ENCODE measurements around the gene POM121C.
A peak's percentile ranks its signal among the peaks of the same experiment; 100 is the strongest.
"Not testable (repeated sequence)": the region's sequence is repeated elsewhere in the genome, so short reads cannot be mapped to it uniquely, and the experiment has no call there.

The POM121C gene

GRCh38 chr7:75485979-75486643 is at the start of gene POM121C:
TSS of gene POM121C (minus strand) at chr7:75486299. CDS start at chr7:75441496, 44,803 bp downstream.
- peak; percentile 80 to 84 for DNase-seq (ENCODE audit: low read depth in 2 of 2)

DNA sequence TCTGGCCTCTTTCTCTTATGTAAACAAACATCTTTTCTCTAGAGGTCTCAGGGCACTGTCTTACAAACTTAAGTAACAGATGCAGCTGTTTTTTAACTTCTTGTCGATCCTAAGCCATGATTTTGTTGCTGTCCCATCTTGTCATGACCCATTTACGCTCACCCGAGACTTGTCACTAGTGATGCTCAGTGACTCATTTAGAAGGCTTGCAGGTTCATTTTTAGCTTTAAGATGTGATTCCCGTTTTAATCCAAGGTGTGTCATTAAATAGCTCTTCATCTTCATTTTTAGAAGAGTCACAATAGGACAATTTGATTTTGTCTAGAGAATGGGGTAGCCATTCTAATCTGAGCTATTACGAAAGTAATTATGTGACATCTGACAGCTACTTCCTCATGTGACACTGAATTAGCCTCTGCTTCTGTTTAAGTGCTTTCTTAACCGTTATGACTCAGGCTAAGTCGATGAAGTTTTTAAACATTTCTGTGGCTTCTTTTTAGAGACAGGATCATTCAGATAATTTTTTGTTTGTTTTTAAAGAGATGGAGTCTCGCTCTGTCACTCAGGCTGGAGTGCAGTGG is 48.7 kb upstream of the POM121C start:
- DNase-seq (ENCODE audit: low read depth in 2 of 2), result no peak

DNA sequence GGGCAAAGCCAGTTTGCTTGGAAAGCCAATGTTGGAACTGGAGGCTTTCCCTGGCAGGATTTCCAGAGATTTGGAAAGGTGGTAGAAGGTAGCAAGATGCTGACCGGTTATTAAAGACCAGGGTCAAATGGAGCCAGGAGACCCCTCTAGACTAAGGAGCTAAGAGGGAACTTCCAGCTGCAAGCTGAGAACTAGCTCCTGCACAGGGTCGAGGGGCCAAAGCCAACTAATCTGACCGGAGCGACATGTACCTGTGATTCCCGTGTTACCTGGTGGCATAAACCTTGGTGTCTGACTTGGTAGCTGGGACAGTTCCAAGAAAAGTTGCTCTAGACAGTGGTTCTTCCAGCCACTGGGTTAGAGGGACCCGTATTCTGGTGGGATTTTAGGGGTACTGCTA is 47.8 kb upstream of the POM121C start:
- DNase-seq (ENCODE audit: low read depth in 2 of 2), result no peak

DNA sequence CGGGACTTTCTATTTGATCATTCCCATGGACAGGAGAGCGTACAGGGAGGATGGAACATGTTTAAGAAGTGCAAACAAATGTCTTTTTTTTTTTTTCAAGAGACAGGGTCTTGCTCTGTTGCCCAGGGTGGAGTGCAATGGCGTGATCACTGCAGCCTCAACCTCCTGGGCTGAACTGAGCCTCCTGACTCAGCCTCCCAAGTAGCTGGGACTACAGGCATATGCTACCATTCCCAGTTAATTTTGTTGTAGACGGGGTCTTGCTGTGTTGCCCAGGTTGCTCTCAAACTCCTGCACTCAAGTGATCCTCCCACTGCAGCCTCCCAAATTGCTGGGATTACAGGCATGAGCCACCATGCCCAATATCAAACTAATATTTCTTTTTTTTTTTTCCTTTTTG is 46.5 kb upstream of the POM121C start:
- DNase-seq (ENCODE audit: low read depth in 2 of 2), result no peak

- DNase-seq (ENCODE audit: low read depth in 2 of 2), result no peak
These were observed 45.3 kb upstream of the POM121C start for GRCh38 chr7:75531359-75531821.

GRCh38 chr7:75527224-75527722 is 41.2 kb upstream of the POM121C start:
- not testable (repeated sequence) for DNase-seq (ENCODE audit: low read depth in 2 of 2)

DNA sequence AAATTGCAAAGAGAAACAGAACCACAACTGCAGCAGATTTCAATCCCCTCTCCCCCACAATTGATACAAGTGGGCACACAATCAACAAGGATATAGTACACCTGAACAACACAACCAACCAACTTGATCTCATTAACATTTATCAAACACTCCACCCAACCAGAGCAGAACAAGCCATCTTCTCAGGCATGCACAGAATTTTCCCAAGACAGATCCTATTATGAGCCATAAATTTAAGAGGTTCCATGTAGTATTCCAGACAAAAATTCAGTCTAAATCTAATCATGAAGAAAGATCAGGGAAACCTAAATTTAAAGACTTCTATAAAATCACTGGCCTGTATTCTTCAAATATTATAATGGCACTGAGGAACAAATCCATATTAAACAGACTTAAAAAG is 35.6 kb upstream of the POM121C start:
- not testable (repeated sequence) for DNase-seq (ENCODE audit: low read depth in 2 of 2)

- DNase-seq (ENCODE audit: low read depth in 2 of 2), result not testable (repeated sequence)
These were observed 32.7 kb upstream of the POM121C start for GRCh38 chr7:75518842-75519241.

DNA sequence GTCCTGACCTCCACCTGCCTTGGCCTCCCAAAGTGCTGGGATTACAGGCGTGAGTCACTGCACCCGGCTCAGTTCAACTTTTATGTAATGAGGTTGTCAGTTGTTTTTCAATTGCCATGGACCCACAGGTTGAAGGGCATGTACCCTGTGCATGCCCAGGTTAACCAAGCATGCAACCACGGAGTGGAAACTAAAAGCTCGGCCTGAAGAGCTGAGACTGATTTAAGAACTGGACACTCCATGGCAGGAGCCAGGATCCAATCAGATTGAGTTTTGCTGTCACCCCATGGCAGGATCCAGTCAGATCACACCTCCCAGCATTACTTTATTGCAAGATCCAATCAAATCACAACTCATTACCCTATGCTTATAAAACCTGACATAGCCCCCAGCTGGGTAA is 22.9 kb upstream of the POM121C start:
- not testable (repeated sequence) for DNase-seq (ENCODE audit: low read depth in 2 of 2)

GRCh38 chr7:75492020-75492419 is 5.9 kb upstream of the POM121C start, which contains the start of gene SPDYE5:
TSS of gene SPDYE5 (plus strand) at chr7:75492320. CDS start at chr7:75494048, 1,728 bp downstream.
- not testable (repeated sequence) for DNase-seq (ENCODE audit: low read depth in 2 of 2)

- DNase-seq (ENCODE audit: low read depth in 2 of 2), result peak in 1 of 2 experiments; percentile 2
These were observed 632 bp downstream of the POM121C start for GRCh38 chr7:75485355-75485978.

DNA sequence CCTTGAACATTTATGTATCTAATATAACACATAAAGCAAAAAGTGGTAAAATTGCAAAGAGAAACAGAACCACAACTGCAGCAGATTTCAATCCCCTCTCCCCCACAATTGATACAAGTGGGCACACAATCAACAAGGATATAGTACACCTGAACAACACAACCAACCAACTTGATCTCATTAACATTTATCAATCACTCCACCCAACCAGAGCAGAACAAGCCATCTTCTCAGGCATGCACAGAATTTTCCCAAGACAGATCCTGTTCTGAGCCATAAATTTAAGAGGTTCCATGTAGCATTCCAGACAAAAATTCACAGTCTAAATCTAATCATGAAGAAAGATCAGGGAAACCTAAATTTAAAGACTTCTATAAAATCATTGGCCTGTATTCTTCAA is 5.8 kb downstream of the POM121C start:
- not testable (repeated sequence) for DNase-seq (ENCODE audit: low read depth in 2 of 2)

GRCh38 chr7:75477457-75477856 is 8.6 kb downstream of the POM121C start:
- not testable (repeated sequence) for DNase-seq (ENCODE audit: low read depth in 2 of 2)

- not testable (repeated sequence) for DNase-seq (ENCODE audit: low read depth in 2 of 2)
These were observed 15.9 kb downstream of the POM121C start for GRCh38 chr7:75470166-75470565.

DNA sequence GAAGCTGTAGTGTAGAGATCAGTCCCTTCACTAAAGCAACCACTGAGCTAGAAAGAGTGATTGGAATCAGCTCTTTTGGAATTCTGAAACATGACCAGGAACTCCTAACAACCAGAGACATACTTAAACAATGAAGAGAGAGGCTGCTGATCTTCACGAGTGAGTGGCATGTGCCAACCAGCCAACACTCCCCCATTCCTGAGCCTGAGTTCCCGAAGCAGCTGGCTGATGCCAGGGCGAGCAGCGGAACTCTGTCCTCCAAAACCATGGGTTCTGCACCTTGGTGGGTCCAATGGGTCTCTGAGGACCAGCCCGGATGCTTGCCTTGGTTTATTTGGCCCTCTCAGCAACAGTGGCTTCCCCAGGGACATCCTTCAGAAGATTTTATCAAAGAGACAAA is 25.6 kb downstream of the POM121C start:
- DNase-seq (ENCODE audit: low read depth in 2 of 2), result not testable (repeated sequence)

- DNase-seq (ENCODE audit: low read depth in 2 of 2), result not testable (repeated sequence)
These were observed 28.1 kb downstream of the POM121C start for GRCh38 chr7:75458034-75458433.

DNA sequence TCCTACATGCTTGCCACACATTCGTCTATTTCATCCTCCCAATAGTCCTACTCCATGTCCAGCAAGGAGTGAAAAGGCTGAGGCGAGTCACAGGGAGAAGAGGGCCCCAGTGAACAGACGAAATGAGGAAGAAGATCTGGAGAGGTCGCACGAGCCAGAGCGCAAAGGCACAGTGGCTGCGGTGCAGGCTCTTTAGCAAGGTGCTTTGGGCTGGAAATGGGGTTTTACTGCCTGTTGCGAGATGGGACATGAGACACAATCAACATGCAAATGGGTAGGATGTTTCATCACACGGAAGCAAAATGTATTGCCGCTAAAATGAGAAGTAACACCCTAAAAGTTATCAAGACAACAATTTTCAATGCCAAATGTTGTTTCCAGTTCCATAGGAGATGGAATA is 29.7 kb downstream of the POM121C start:
- DNase-seq (ENCODE audit: low read depth in 2 of 2), result not testable (repeated sequence)

- DNase-seq (ENCODE audit: low read depth in 2 of 2), result not testable (repeated sequence)
These were observed 33.6 kb downstream of the POM121C start for GRCh38 chr7:75452494-75452955.

DNA sequence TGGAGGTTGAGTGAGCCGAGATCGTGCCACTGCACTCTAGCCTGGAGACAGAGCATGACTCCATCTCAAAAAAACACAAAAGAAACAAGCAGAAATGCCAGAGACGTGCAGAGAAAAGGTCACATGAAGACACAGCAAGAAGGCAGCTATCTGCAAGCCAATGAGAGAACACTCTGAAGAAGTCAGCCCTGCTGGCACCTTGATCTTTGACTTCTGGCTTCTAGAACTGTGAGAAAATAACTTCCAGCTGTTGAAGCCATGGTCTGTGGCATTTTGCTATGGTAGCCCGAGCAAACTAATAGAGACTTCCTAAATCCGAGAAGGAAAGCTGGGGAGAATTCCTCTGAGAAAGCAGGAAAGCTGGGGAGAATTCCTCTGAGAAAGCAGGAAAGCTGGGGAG is 36.2 kb downstream of the POM121C start:
- not testable (repeated sequence) for DNase-seq (ENCODE audit: low read depth in 2 of 2)

GRCh38 chr7:75442465-75443111 is 43.5 kb downstream of the POM121C start:
- DNase-seq (ENCODE audit: low read depth in 2 of 2), result not testable (repeated sequence)

- not testable (repeated sequence) for DNase-seq (ENCODE audit: low read depth in 2 of 2)
These were observed 44.0 kb downstream of the POM121C start for GRCh38 chr7:75442101-75442464.

GRCh38 chr7:75439000-75439399 is 47.1 kb downstream of the POM121C start:
- DNase-seq (ENCODE audit: low read depth in 2 of 2), result not testable (repeated sequence)
